Liver (tissue), 3 donors: ENCODE data around the gene SEMA6D.

Experiments
- CTCF ChIP-seq: fragments of 150-350 bp; IDR thresholded peaks from 2 replicates; pipeline ENCODE4 v1.5.1; 2017; ENCODE audit warnings: improper control_type of control experiment, low read depth, low read length; ENCODE audit not compliant: missing input control
- EGR1 ChIP-seq, 2 donors: IDR thresholded peaks; 2 replicates each; pipeline ENCODE4 v1.6.1; 2016 to 2018; ENCODE audit warnings: antibody characterized with exemption in 2 of 2, low read depth in 2 of 2
- HNF4G ChIP-seq: IDR thresholded peaks from 2 replicates; pipeline ENCODE4 v1.6.1; 2016; ENCODE audit warnings: antibody characterized with exemption
- RXRA ChIP-seq, 2 donors: IDR thresholded peaks; 2 replicates each; pipeline ENCODE4 v1.6.1; 2017 to 2018; ENCODE audit warnings: antibody characterized with exemption in 2 of 2, mild to moderate bottlenecking in 1 of 2
- SP1 ChIP-seq: IDR thresholded peaks from 2 replicates; pipeline ENCODE4 v1.6.1; 2018; ENCODE audit warnings: antibody characterized with exemption, mild to moderate bottlenecking
- TAF1 ChIP-seq: conservative IDR thresholded peaks from 2 replicates; pipeline ENCODE4 v1.6.1; 2016; ENCODE audit warnings: antibody characterized with exemption, mild to moderate bottlenecking
- YY1 ChIP-seq: IDR thresholded peaks from 2 replicates; pipeline ENCODE4 v1.6.1; 2016; ENCODE audit warnings: antibody characterized with exemption, mild to moderate bottlenecking
- donor health status: healthy.
- donor health status: healthy.

GRCh38 chr15:47741907-47742306, 24.6 kb downstream of the SEMA6D start:
- TF ChIP-seq CTCF (no peak), RXRA (IDR thresholded peaks at IDR 0.05) (no peak), HNF4G (no peak), EGR1 (IDR thresholded peaks at IDR 0.05; ENCODE audit: low read depth in 2 of 2) (no peak), TAF1 (no peak), YY1 (no peak), SP1 (no peak)
